NCI-H82 treated with DMSO at 0.1 percent for 48 hours (cell line): ENCODE results near the gene CIAO1.
"Not testable (repeated sequence)": the region's sequence is repeated elsewhere in the genome, so short reads cannot be mapped to it uniquely, and the experiment has no call there.

ENCODE experiments used
- DNase-seq: peaks from one replicate; lab custom pipeline; 2025; ENCODE audit not compliant: unreplicated experiment; lab: John Stamatoyannopoulos, UW

Gene CIAO1

GRCh38 chr2:96274355-96275056, 8.5 kb downstream of the CIAO1 start:
- no peak for DNase-seq

DNA sequence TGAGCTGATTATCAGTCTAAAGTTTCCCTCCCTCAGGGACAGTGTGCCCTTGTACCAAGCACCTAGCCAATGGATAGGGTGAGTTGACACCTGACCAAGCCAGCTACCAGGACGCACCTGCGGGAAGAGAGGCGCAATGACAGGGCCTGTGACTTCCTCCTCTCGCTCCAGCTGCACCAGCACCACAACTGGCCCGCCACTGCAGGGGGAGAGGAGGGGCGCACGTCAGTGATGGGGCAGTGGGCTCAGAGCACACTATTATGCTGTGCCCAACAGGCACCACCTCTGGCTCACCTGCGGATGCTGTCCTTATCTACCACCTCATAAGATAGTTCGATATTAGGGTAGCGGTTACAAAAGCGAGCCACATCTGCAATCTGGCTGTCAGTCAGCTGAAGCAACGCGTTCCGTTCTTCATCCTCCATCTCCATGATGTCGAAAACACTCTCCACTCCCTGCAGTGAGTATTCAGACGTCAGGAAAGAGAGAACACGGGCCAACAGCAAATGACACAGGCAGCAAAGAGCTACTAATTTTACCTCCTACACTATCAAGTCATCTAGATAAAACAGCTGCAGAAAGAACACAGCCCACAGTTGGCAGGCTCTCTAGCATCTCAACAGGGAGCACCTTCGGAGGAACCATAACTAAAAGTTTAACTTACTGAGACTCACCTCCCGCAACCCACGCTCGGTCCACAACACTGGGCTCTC, 10.9 kb downstream of the CIAO1 start:
- no peak for DNase-seq

GRCh38 chr2:96287273-96287856, 21.3 kb downstream of the CIAO1 start:
- DNase-seq: no peak

DNA sequence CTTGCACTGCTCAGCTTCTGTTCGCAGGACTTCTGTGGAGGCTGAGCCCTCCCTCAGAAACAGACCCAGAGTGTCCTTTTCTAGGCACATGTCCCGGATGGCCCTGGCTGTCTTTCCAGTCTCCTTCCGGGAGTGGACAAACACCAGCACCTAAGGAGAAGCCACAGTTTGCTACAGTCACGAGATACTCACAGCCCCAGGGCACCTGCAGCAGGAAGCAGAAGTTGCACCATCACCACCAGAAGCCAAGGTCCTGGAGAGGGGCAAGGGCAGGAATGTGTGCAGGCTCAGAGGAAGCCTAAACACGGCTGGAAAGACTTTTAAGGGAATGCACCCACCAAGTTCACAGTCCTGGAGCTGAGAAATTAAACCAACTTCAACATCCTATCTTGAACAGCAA, 25.7 kb downstream of the CIAO1 start:
- no peak for DNase-seq

- DNase-seq: not testable (repeated sequence)
Observed at GRCh38 chr2:96294271-96294670, 28.2 kb downstream of the CIAO1 start.

DNA sequence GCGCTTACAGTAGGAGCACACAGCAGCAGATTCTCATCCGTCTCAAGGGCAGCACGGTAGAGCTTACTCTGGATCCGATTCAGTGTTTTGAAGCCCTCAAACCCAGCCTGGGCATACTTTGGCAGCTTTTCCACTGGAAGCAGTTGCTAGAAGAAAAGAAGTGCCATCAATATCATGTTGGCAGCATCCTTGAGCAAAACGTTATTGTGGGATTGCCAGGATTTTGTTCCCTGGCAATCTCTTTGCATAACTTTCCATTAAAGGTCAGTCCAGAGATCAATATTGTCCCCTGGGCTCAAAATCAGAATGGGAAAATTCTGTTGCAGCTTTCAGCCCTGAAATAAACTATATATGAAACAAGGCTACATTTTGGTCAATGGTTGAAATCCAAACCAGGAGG, 30.9 kb downstream of the CIAO1 start:
- DNase-seq: no peak

GRCh38 chr2:96301865-96302264, 35.8 kb downstream of the CIAO1 start:
- no peak for DNase-seq

DNA sequence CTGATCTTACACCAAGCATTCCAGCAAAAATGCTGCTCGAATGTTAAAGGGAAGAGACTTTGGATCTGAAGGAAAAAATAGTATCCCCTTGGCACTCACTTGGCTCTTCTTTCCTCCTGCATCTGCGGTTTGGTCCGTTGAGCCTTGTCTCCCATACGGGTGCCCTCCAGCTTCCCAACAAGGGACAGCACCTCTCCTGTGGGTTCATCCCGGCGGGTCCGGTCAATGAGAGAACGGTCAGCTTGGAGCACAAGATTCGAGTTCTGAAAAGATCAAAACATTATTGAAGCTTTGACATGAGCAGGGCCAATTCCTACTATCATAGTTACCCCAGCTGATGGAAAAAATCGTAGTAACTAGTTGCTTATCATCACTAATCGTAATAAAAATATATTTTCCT, 38.6 kb downstream of the CIAO1 start:
- no peak for DNase-seq

- DNase-seq: peak; percentile 71
Observed at GRCh38 chr2:96305091-96305978, 39.3 kb downstream of the CIAO1 start, which contains the start of gene SNRNP200. Gene SNRNP200 (minus strand): TSS chr2:96305546. CDS start chr2:96305437, 109 bp downstream.

DNA sequence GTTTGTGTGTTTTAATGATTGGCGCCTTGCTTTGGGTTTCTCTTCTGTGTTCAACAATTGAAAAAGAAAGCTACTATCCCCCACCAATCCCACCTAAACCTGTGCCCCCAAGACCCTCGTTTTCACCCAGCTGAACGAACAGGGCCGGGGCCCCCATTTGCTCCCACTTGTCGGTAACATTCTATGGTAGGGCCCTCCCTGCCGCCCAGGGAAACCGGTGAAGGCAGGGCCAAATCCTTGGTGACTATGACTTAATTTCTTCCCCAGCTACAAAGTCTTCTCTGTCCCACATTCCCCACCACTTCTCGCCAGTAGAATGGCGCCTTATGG, 39.9 kb downstream of the CIAO1 start:
- no peak for DNase-seq

DNA sequence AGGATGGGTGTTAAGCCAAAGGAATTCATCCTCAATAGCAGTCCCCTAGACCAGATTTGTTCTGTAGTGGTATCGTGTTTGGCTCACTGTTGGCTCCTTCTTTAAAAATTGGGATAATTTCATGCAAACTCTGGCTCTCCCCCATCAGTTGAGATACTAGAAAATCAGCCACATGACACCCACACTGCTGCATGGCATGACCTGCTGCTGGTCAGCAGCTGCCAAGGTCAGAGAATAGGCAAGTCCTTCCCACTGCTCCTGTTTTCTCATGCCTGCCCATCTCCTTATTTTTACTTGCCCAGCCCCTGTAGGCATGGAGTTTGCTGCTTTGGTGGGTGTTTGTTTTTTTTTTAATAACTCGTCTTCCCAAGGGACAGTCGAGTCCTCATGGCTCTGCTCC, 40.3 kb downstream of the CIAO1 start:
- DNase-seq: no peak

- DNase-seq: no peak
Observed at GRCh38 chr2:96308248-96308647, 42.2 kb downstream of the CIAO1 start.

DNA sequence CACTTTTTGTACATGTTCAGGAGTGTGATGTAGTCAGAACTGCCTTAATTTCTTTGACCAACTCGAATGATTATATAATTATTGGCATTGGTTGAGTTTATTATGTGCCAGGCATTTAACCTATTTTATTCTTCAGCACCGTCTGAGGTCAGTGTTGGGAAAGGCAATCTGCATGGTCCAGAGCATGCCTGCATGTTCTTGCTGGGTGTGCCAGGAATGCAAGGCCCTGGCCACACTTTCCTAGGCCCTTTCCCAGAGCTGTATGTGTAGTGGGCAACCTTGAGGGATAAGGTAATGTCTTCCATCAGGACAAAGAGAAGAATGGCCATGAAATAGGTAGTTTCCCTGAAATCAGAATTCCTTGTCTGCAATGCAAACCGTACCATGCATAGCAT, 49.0 kb downstream of the CIAO1 start:
- no peak for DNase-seq

- no peak for DNase-seq
Observed at GRCh38 chr2:96315400-96316071, 49.5 kb downstream of the CIAO1 start.

DNA sequence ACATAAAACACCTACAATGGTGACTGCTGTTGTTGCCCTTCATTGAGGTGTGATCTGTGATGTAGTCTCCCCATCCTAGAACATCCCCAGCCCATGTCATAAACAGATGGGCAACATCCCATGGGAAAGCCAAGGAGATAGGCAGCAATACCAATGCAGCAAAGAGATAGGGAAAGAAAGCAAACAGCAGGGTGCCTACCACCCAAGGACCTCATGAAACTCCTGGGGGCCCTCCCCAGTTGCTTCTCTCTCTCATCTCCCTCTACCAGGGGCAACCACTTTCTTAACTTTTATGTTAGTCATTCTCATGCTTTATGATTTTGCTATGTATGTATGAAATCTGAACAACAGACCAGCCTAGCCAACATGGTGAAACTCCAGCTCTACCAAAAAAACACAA, 51.0 kb downstream of the CIAO1 start:
- no peak for DNase-seq

DNA sequence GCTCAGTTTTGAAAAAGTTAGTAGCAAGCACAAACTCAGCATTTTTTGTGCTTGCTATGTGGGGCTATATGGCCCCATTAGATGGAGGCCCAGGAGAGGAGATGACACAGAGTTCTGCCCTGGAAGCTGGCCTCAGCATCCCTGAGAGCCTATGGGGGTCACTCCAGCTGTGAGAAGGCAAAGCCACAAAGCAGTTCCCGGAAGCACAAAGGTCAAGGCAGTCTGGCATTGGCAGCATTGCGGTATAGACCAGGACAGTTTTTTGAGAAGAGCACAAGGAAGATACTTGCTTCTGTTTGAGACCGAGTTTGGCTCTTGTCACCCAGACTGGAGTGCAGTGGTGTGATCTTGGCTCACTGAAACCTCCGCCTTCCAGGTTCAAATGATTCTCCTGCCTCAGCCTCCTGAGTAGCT, 51.6 kb downstream of the CIAO1 start:
- DNase-seq: no peak

GRCh38 chr2:96318723-96319122, 52.7 kb downstream of the CIAO1 start:
- no peak for DNase-seq

DNA sequence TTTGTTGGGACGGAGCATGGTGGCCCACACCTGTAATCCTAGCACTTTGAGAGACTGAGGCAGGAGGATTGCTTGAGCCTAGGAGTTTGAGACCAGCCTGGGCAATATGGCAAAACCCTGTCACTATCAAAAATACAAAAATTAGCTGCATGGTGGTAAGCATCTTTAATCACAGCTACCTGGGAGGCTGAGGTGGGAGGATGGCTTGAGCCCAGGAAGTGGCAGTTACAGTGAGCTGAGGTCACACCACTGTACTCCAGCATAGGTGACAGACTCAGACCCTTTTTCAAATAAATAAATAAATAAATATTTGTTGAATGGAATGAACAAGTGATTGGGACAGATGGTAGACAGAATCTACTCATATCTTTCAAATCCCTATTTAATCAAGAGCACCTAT, 53.4 kb downstream of the CIAO1 start:
- no peak for DNase-seq

- no peak for DNase-seq
Observed at GRCh38 chr2:96320326-96320725, 54.3 kb downstream of the CIAO1 start.

- peak; percentile 63 for DNase-seq
Observed at GRCh38 chr2:96320728-96321622, 55.0 kb downstream of the CIAO1 start.
